ACHN (cell line): ENCODE results near the gene GIGYF2.
A peak's percentile ranks its signal among the peaks of the same experiment; 100 is the strongest.
"Not testable (repeated sequence)": the region's sequence is repeated elsewhere in the genome, so short reads cannot be mapped to it uniquely, and the experiment has no call there.

Source experiments
- DNase-seq: peaks from one replicate; pipeline ENCODE4 v3.0.0-alpha.2; 2015
- in situ Hi-C: cut with HindIII; loops from 2 replicates; pipeline ENCODE4 v1.10.0; 2017; ENCODE audit warnings: low sequenced_read_pairs, low pct_ligation_motif_present, low pct_unique_long_range_greater_than_20kb

Gene GIGYF2

GRCh38 chr2:232842689-232843088 lies 145.6 kb downstream of the GIGYF2 start:
- in situ Hi-C loops: no loop called here
- DNase-seq: no peak

- DNase-seq: no peak
- in situ Hi-C loops: no loop called here
These were observed 146.7 kb downstream of the GIGYF2 start for GRCh38 chr2:232843834-232844233.

- in situ Hi-C loops: no loop called here
- no peak for DNase-seq
These were observed 148.9 kb downstream of the GIGYF2 start for GRCh38 chr2:232846055-232846454.

- in situ Hi-C loops: no loop called here
These were observed 152.9 kb downstream of the GIGYF2 start for GRCh38 chr2:232850039-232850438.

GRCh38 chr2:232852081-232852480 lies 154.9 kb downstream of the GIGYF2 start:
- DNase-seq, in situ Hi-C loops: not testable (repeated sequence)

More at GRCh38 chr2:232850039-232850438, 152.9 kb downstream of the GIGYF2 start:
- DNase-seq: no peak

GRCh38 chr2:232852676-232853075 lies 155.5 kb downstream of the GIGYF2 start:
- in situ Hi-C loops: no loop called here
- DNase-seq: no peak

GRCh38 chr2:232854082-232854481 lies 157.0 kb downstream of the GIGYF2 start:
- in situ Hi-C loops: no loop called here

GRCh38 chr2:232857158-232857563 lies 160.0 kb downstream of the GIGYF2 start:
- DNase-seq: peak; percentile 86
- in situ Hi-C loops: no loop called here

More at GRCh38 chr2:232854082-232854481, 157.0 kb downstream of the GIGYF2 start:
- DNase-seq: peak; percentile 8

GRCh38 chr2:232859385-232859916 lies 162.3 kb downstream of the GIGYF2 start:
- in situ Hi-C loops: no loop called here
- DNase-seq: no peak

GRCh38 chr2:232860593-232861241 lies 163.6 kb downstream of the GIGYF2 start:
- in situ Hi-C loops: no loop called here

GRCh38 chr2:232861353-232861752 lies 164.2 kb downstream of the GIGYF2 start:
- no peak for DNase-seq
- in situ Hi-C loops: no loop called here

More at GRCh38 chr2:232860593-232861241, 163.6 kb downstream of the GIGYF2 start:
- DNase-seq: no peak

GRCh38 chr2:232863996-232864395 lies 166.9 kb downstream of the GIGYF2 start:
- in situ Hi-C loops: no loop called here
- DNase-seq: no peak

GRCh38 chr2:232865165-232865564 lies 168.0 kb downstream of the GIGYF2 start:
- in situ Hi-C loops: no loop called here
- DNase-seq: no peak

- in situ Hi-C loops: no loop called here
- DNase-seq: no peak
These were observed 169.0 kb downstream of the GIGYF2 start for GRCh38 chr2:232866104-232866503.

- no peak for DNase-seq
- in situ Hi-C loops: no loop called here
These were observed 172.2 kb downstream of the GIGYF2 start for GRCh38 chr2:232869138-232870017.

- DNase-seq: no peak
- in situ Hi-C loops: no loop called here
These were observed 173.1 kb downstream of the GIGYF2 start, which contains the start of gene SNORC for GRCh38 chr2:232870018-232870765. TSS of gene SNORC (plus strand) at chr2:232870264. CDS start at chr2:232870342, 78 bp downstream.

- in situ Hi-C loops: no loop called here
- DNase-seq: no peak
These were observed 173.7 kb downstream of the GIGYF2 start for GRCh38 chr2:232870766-232871371.

GRCh38 chr2:232871418-232871834 lies 174.3 kb downstream of the GIGYF2 start:
- in situ Hi-C loops: no loop called here
- DNase-seq: no peak
